IPS-NIHi7 (cell line): Measurements from ENCODE around the gene STON1.
"Not testable (repeated sequence)": the region's sequence is repeated elsewhere in the genome, so short reads cannot be mapped to it uniquely, and the experiment has no call there.

Experiments
- DNase-seq: peaks from one replicate; pipeline ENCODE4 v3.0.0; 2012; ENCODE audit warnings: mixed read lengths; ENCODE audit errors: extremely low spot score

Gene STON1

GRCh38 chr2:48530033-48530811 lies at the start of gene STON1:
Gene STON1, plus strand, starts transcription at chr2:48530154. Its CDS starts 50,480 bp downstream, at chr2:48580634.
- peak; percentile 72 for DNase-seq

- no peak for DNase-seq
These were observed 49.4 kb upstream of the STON1 start for GRCh38 chr2:48480526-48480925.

GRCh38 chr2:48482313-48482712 lies 47.6 kb upstream of the STON1 start:
- DNase-seq = no peak

GRCh38 chr2:48482769-48483168 lies 47.2 kb upstream of the STON1 start:
- DNase-seq = no peak

- DNase-seq = no peak
These were observed 46.4 kb upstream of the STON1 start for GRCh38 chr2:48483506-48483905.

GRCh38 chr2:48483916-48484315 lies 46.0 kb upstream of the STON1 start:
- no peak for DNase-seq

- no peak for DNase-seq
These were observed 41.4 kb upstream of the STON1 start for GRCh38 chr2:48488545-48488944.

GRCh38 chr2:48496849-48497248 lies 33.1 kb upstream of the STON1 start:
- no peak for DNase-seq

- DNase-seq = no peak
These were observed 25.2 kb upstream of the STON1 start for GRCh38 chr2:48504647-48505327.

GRCh38 chr2:48507111-48507510 lies 22.8 kb upstream of the STON1 start:
- DNase-seq = no peak

- peak; percentile 67 for DNase-seq
These were observed 21.4 kb upstream of the STON1 start for GRCh38 chr2:48508461-48509124.

GRCh38 chr2:48510329-48510728 lies 19.6 kb upstream of the STON1 start:
- no peak for DNase-seq

GRCh38 chr2:48511849-48512470 lies 18.0 kb upstream of the STON1 start:
- DNase-seq = no peak

GRCh38 chr2:48512571-48512970 lies 17.4 kb upstream of the STON1 start:
- no peak for DNase-seq

GRCh38 chr2:48514348-48515003 lies 15.5 kb upstream of the STON1 start:
- no peak for DNase-seq

- no peak for DNase-seq
These were observed 14.4 kb upstream of the STON1 start for GRCh38 chr2:48515513-48515985.

- no peak for DNase-seq
These were observed 10.4 kb upstream of the STON1 start for GRCh38 chr2:48519593-48519992.

GRCh38 chr2:48524756-48525155 lies 5.2 kb upstream of the STON1 start:
- DNase-seq = not testable (repeated sequence)

- DNase-seq = no peak
These were observed 4.5 kb upstream of the STON1 start for GRCh38 chr2:48525269-48525943.

GRCh38 chr2:48527226-48527885 lies 2.6 kb upstream of the STON1 start:
- no peak for DNase-seq
